ENCODE results near the gene RAB11FIP4. TPM values are rescaled to one million over a fixed set of nuclear protein-coding genes. Genes with fewer than 3 reads are reported as not detected.

Gene RAB11FIP4
- total RNA-seq, 3 donors from 2014 or later, result 1.9 to 18.7 (median 11.8) TPM

DNA sequence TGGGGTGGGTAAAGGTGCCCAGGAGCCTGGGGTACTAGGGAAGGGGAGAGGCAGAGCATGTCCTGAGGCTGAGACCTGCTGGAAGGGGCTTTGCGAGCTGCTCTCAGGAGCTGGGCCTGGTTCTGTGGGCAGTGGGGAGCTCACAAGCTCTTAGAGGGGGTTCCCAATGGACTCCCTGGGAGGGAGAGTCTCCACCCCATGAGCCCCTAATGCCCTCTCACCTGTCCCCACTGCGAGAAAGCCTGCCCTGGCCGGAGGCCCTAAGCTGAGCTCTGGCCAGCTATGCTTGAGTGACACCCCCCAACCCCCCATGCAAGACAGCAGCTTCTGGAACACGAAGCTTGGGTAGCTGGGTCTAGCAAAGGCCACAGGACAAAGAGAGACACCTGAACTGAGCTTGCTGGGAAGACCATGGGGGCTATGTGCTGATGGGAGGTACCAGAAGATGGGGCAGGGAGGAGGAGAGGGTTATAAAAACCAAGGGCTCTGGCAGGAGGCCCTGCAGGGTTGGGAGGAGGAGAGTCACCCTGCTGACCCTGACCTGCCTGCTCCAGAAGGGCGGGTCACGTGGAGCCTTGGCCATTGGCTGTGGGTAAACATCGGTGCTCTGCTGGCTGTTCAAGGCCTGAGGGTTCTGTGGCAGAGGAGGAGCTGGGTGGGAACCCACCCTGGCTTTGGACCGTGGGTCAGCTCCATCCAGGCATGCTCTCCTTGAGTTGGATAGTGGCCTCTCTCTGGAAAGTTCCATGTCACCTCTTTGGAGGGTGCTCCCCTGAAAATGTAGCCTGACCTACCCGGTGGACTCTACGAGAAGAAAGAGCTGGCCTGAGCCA lies 106.7 kb downstream of the RAB11FIP4 start:
- no peak overlapping the region for H3K27ac ChIP-seq
- no peaks in the 10 kb centered on the region for H3K36me3 ChIP-seq
- H3K27me3 ChIP-seq, result no peaks in the 10 kb centered on the region
- H3K4me3 ChIP-seq, result no peak overlapping the region
- no peak for DNase-seq (ENCODE audit: low spot score in 2 of 2)
- peaks cover 0 to 8% of the 10 kb centered on the region in 2 donors for H3K4me1 ChIP-seq
- intact Hi-C loops (cut with DNase I; ENCODE audit: low total_unique reads), result no loop called here
- no peak for TF ChIP-seq POLR2A (IDR thresholded peaks at IDR 0.05)
- TF ChIP-seq CTCF (IDR thresholded peaks at IDR 0.05), result no peak
- TF ChIP-seq POLR2AphosphoS5 (IDR thresholded peaks at IDR 0.05), result no peak
- H3K9me3 ChIP-seq, result no peaks in the 10 kb centered on the region

DNA sequence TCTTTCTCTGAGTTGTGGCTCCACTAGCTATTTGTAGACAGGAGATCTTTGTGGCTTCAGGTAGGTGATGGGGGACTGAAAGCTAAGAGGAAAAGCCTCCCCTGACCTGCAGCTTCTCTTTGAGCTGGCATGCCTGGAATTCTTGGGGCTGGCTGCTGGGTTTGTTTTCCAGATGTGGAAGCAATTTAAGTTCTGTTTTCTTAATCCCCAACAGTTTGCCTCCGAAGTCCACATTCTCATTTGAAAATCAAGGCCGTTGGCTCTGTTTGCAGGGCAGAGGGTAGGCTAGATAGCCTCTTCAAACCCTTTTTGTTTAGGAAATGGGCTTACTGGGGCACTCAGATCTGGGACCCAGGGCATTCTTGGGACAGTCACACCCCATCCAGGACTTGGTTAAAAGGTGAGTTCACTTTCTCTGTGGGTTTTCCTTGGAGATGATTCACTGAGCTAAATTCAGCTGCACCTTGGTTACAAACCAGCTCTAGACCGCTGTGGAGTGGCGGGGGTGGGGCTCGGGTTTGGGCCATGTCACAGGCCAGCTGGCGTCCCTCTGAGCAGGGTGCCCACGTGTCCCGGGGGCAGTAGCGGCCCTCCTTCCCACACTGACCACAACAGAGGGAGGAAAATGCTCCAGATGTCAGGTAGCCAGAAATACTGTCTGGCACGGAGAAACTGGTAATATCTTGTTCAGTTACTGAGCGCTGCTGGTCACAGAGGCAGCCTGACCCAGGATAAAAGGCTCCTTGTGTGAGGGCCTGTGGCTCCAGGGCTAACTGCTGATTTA lies 108.5 kb downstream of the RAB11FIP4 start:
- Histone ChIP-seq H3K27me3 (no peaks in the 10 kb centered on the region), H3K36me3 (no peaks in the 10 kb centered on the region), H3K4me3 (peak overlapping the region in 1 of 3 donors; percentile 6), H3K4me1 (peaks cover 0 to 8% of the 10 kb centered on the region in 2 donors), H3K27ac (peak overlapping the region; percentile 32 to 80), H3K9me3 (no peaks in the 10 kb centered on the region)
- intact Hi-C loops (cut with DNase I; ENCODE audit: low total_unique reads), result no loop called here
- TF ChIP-seq CTCF (IDR thresholded peaks at IDR 0.05) (no peak), POLR2A (IDR thresholded peaks at IDR 0.05) (no peak), POLR2AphosphoS5 (IDR thresholded peaks at IDR 0.05) (peak in 1 of 3 donors; percentile 68)
- peak; percentile 77 to 85 for DNase-seq (ENCODE audit: low spot score in 2 of 2)

GRCh38 chr17:31506517-31506916 lies 115.0 kb downstream of the RAB11FIP4 start:
- H3K4me3 ChIP-seq, result no peak overlapping the region
- DNase-seq (ENCODE audit: low spot score in 2 of 2), result no peak
- peaks cover 0 to 3% of the 10 kb centered on the region in 2 donors for H3K27me3 ChIP-seq
- intact Hi-C loops (cut with DNase I; ENCODE audit: low total_unique reads), result no loop called here
- no peaks in the 10 kb centered on the region for H3K4me1 ChIP-seq
- TF ChIP-seq POLR2AphosphoS5 (IDR thresholded peaks at IDR 0.05) (no peak), CTCF (IDR thresholded peaks at IDR 0.05) (no peak), POLR2A (IDR thresholded peaks at IDR 0.05) (no peak)
- H3K9me3 ChIP-seq, result no peaks in the 10 kb centered on the region
- no peak overlapping the region for H3K27ac ChIP-seq
- H3K36me3 ChIP-seq, result no peaks in the 10 kb centered on the region

- no peak for DNase-seq (ENCODE audit: low spot score in 2 of 2)
- Histone ChIP-seq H3K27me3 (peaks cover 0 to 3% of the 10 kb centered on the region in 2 donors), H3K27ac (peak overlapping the region in 1 of 2 donors; percentile 50), H3K36me3 (no peaks in the 10 kb centered on the region), H3K4me3 (peak overlapping the region in 1 of 3 donors; percentile 4), H3K9me3 (no peaks in the 10 kb centered on the region), H3K4me1 (no peaks in the 10 kb centered on the region)
- TF ChIP-seq POLR2AphosphoS5 (IDR thresholded peaks at IDR 0.05), result no peak
- peak in 1 of 3 donors; percentile 26 for TF ChIP-seq CTCF (IDR thresholded peaks at IDR 0.05)
- TF ChIP-seq POLR2A (IDR thresholded peaks at IDR 0.05), result no peak
- intact Hi-C loops (cut with DNase I; ENCODE audit: low total_unique reads), result no loop called here
Observed at GRCh38 chr17:31508288-31509094, 117.0 kb downstream of the RAB11FIP4 start.

Data from breast epithelium (tissue), 4 donors.